GM13976 (cell line): Measurements from ENCODE around the gene PLCXD3.

ENCODE experiments used
- DNase-seq: peaks from one replicate; pipeline ENCODE4 v3.0.0; 2012; ENCODE audit warnings: low spot score
- in situ Hi-C: fragments of 300-500 bp; cut with MboI; formaldehyde crosslinking; loops from one replicate; pipeline ENCODE4 v1.12.0; 2022; ENCODE audit warnings: low sequenced_read_pairs, mixed read lengths, inconsistent platforms; ENCODE audit not compliant: unreplicated experiment
- TF ChIP-seq, protein P1 (sequence below): IDR thresholded peaks from 2 replicates; pipeline ENCODE4 v1.5.1; 2012; ENCODE audit warnings: borderline replicate concordance, mild to moderate bottlenecking; ENCODE audit not compliant: insufficient read depth; ENCODE audit errors: extremely low read depth, missing control alignments, control extremely low read depth

The PLCXD3 gene

DNA sequence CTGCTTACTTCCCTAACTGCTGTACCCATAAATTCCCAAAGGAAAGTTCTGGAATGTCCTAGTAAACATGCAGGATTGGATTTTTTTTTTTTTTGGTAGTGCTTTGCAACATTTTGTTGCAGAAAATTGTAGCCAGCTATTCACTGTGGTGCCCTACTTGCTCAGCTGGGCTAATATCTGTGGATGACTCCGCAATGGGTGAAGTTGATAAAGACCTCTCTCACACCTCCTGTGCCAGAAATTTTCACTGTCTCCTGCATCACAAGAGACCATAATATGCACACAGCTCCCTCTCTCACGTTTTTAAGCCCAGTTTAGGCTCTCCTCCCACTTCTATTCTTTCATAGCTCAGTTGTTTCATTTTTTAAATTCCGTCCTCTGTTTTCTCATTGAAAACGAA lies 160.6 kb downstream of the PLCXD3 start:
- TF ChIP-seq, protein P1, sequence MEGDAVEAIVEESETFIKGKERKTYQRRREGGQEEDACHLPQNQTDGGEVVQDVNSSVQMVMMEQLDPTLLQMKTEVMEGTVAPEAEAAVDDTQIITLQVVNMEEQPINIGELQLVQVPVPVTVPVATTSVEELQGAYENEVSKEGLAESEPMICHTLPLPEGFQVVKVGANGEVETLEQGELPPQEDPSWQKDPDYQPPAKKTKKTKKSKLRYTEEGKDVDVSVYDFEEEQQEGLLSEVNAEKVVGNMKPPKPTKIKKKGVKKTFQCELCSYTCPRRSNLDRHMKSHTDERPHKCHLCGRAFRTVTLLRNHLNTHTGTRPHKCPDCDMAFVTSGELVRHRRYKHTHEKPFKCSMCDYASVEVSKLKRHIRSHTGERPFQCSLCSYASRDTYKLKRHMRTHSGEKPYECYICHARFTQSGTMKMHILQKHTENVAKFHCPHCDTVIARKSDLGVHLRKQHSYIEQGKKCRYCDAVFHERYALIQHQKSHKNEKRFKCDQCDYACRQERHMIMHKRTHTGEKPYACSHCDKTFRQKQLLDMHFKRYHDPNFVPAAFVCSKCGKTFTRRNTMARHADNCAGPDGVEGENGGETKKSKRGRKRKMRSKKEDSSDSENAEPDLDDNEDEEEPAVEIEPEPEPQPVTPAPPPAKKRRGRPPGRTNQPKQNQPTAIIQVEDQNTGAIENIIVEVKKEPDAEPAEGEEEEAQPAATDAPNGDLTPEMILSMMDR = no peak
- no peak for DNase-seq
- in situ Hi-C loops = no loop called here

DNA sequence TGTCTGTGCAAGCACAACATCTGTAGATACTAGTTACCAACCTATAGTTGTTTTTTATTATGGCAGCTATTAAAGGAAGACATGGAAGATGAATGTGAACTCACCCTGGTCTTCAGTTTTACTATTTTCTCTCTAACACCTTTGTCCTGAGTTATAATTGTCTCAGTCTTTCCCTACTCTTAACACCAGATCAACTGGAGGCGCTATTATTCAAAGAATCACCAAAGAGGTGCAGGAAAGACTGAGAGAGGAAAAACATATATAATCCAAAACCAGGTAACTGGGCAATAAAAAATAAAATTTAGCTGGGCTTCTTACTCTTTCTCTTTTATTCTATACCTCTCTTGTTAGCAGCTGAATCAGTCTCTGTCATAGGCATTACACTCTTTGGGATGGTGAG lies 162.8 kb downstream of the PLCXD3 start:
- DNase-seq = no peak
- in situ Hi-C loops = no loop called here
- TF ChIP-seq, protein P1 = no peak

GRCh38 chr5:41346609-41347008 lies 163.8 kb downstream of the PLCXD3 start:
- in situ Hi-C loops = no loop called here
- DNase-seq = no peak
- TF ChIP-seq, protein P1 = no peak

DNA sequence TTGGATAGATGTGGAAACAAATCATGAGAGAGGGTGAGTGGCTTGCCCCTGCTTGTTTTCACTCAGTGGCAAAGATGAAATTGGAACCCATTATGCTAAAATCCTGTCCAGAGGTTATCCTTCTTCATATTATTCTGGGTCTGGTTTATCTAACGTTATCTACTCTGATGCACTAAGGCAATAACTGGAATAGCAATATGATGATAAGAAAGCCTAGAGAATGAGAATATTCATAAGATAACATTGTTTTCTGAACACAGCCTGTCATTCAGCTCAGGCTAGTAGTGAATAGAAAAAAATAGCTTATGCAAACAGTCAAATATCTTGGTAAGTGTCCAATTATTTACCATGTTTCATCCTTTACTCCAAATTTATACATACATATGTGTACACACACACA lies 165.1 kb downstream of the PLCXD3 start:
- in situ Hi-C loops = no loop called here
- no peak for DNase-seq
- TF ChIP-seq, protein P1 = no peak

DNA sequence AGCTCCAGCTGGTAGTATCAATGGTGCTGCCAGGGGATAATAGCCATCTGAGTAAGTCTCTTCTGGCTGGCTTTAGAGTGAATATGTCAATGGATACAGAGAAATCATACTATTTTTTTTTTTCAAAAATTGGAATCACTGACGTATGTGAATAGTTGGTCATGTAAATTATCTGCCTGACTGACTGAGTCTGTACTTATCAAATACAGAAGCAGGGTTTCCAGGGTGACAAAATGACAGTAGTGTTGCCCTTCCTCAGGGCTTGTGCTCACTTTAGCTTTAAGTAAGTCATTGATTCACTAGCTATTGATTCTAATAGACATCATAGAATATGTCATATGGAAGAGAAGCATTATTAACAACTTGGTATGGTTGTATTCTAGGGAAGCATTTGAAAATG lies 171.1 kb downstream of the PLCXD3 start:
- in situ Hi-C loops = no loop called here
- TF ChIP-seq, protein P1 = no peak

GRCh38 chr5:41338136-41338675 lies 172.2 kb downstream of the PLCXD3 start:
- no peak for DNase-seq
- in situ Hi-C loops = no loop called here
- TF ChIP-seq, protein P1 = no peak

More for the DNA sequence above, 171.1 kb downstream of the PLCXD3 start:
- DNase-seq = no peak
